HG03442 (cell line): ENCODE measurements around the gene CNBD2.
"Not testable (repeated sequence)": the region's sequence is repeated elsewhere in the genome, so short reads cannot be mapped to it uniquely, and the experiment has no call there.

Experiments used
- ATAC-seq: cut with Tn5 transposase; IDR thresholded peaks from one replicate; pipeline ENCODE4 v1.9.1; 2021; ENCODE audit warnings: mild to moderate bottlenecking, moderate library complexity; ENCODE audit not compliant: unreplicated experiment

CNBD2 gene

DNA sequence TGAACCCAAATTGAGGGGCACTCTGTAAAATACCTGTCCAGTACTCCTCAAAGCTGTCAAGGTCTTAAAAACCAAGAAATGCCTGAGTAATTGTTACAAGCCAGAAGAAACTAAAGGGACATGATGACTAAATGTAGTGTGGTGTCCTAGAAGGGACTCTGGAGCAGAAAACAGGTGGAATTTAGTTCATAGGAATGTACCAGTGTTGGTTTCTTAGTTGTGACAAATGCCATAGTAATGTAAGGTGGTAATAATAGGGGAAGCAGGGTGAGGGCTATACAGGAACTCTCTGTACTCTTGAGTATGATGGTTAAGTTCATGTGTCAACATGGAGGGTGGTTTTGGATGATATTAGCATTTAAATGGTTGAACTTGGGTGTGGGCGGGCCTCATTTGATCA, 92.3 kb downstream of the CNBD2 start:
- no peak for ATAC-seq

DNA sequence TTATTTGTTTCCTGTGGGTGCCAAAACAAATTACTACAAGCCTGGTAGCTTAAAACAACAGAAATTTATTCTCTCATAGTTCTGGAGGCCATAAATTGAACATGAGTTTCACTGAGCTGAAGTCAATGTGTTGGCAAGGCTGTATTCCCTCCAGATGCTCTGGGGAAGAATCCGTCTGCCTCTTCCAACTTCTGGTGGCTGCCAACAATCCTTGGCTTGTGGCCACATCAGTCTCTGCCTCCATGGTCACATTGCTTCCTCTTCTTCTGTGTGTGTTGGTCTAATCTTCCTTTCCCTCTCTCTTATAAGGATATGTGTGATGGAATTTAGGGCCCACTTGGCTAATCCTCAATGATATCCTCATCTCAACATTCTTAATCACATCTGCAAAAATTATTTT, 93.4 kb downstream of the CNBD2 start:
- no peak for ATAC-seq

DNA sequence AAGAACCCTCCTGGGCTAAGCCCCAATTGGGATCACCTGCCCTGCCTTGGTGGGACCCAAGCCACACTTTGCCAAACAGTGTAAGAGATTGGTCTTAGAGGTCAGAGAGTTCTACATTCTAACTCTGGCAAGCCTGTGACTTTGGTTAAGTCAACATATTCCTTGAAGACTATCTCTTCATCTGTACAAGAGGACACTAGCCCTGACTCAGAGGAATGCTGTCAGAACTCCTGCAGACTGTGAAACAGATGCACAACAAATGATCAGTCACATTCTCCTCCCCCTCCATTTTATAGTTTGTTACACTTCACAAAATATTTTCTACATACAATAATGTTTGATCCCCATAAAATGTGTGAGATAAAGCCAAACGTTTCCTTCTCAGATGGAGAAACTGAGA, 94.4 kb downstream of the CNBD2 start:
- no peak for ATAC-seq

DNA sequence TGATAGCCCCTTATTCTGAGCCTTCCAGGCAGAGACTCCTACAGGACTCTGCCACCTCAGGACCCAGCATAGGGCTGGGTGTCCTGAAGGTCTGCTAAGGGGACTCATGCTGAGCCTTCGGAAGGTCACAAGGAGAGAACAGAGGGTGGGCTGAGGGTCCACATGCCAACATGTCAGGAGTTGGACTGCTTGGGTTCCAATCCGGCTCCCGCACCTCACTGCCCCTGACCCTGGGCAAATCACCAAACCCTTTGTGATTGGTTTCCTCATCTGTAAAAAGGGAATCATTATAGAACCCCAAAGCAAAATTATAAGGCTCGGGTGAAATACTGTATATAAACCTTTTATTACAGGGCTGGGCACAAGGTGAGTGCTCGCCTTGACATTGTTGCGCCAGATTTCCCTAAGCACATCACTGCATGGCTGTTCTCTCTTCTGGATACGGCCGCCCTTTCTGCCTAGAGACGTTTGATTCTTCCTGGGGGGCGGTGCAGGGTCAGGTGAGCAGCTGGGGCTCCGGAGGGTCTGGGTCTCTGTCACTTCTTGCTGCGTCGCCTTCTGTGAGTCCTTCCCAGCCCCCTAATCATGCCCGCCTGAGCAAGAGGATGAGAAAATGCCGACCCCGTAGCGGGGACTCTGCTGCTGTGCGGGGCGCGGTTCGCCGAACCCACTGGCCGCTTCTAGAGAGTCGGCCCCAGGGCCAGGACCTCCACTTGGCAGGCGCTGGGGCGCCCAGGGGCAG, 95.7 kb downstream of the CNBD2 start:
- ATAC-seq: no peak

- peak; percentile 87 for ATAC-seq
These were observed 96.5 kb downstream of the CNBD2 start for GRCh38 chr20:36064658-36065426.

- ATAC-seq: no peak
These were observed 97.1 kb downstream of the CNBD2 start for GRCh38 chr20:36065427-36065998.

GRCh38 chr20:36066777-36067176, 98.4 kb downstream of the CNBD2 start:
- ATAC-seq: no peak

DNA sequence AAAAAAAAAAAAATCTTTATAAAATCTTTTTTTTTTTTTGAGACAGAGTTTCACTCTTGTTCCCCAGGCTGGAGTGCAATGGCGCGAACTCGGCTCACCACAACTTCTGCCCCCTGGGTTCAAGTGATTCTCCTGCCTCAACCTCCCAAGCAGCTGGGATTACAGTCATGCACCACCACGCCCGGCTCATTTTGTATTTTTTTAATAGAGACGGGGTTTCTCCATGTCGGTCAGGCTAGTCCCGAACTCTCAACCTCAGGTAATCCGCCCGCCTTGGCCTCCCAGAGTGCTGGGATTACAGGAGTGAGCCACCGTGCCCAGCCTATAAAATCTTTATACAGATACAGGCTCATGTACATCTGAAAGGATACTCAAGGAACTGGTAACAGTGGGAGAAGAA, 100.1 kb downstream of the CNBD2 start:
- not testable (repeated sequence) for ATAC-seq

- no peak for ATAC-seq
These were observed 102.1 kb downstream of the CNBD2 start for GRCh38 chr20:36070451-36070850.

DNA sequence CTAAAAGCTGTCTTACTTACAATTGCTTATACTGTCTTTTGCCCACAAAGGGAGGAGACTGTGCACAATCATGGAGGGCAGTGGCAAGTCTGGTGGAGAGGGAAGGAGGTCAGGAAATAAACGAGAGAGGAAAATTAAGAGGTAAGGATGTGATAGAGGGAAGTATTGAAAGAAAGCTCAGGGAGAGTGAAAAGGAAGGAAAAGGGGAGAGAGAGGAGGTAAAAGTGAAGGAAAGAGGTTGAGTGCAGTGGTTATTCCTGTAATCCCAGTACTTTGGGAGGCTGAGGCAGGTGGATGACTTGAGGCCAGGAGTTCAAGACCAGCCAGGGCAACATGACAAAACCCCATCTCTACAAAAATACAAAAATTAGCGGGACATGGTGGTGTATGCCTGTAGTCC, 103.5 kb downstream of the CNBD2 start:
- no peak for ATAC-seq

DNA sequence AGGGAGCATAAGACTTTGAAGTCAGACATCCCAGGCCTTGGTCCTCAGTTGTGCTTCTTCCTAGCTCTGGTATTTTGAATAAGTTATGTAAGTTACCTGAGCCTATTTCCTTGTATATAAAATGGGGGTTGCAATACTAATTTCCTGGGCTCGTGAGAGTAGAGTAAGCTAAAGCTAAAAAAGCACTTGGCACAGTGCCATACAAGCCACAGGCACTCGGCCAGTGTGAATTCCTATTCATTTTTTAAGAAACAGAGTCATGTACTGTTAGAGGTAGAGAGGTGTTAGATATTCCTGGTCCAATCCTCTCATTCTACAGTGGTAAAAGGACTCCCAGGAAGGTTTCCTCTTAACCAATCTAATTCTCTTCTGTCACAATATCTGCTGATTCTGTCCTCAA, 106.6 kb downstream of the CNBD2 start:
- ATAC-seq: no peak

- not testable (repeated sequence) for ATAC-seq
These were observed 109.4 kb downstream of the CNBD2 start for GRCh38 chr20:36077762-36078161.

- ATAC-seq: no peak
These were observed 111.1 kb downstream of the CNBD2 start for GRCh38 chr20:36079486-36079885.

GRCh38 chr20:36079984-36080383, 111.6 kb downstream of the CNBD2 start:
- not testable (repeated sequence) for ATAC-seq
